ENCODE results near the gene ARHGEF7.

Gene ARHGEF7

DNA sequence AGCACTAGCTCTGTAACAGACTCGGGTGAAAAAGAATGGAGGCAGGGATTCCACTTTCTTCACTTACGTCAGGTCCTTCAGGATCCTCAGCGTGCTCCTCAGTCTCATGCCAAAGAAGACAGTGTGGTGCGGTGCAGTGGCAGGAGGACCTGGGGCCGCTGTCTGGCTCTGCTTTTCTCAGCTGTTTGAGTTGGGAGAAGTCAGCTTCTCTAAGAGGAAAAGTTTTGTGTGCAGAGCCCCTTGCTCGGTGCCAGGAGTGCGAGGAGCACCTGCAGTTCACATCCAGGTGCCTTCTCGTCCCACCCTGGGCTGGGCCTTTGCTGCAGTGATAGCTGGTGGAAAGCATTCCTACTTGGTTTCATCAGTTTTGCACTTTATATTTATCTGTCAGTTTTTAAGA lies 127.5 kb downstream of the ARHGEF7 start:
- no peak for DNase-seq (ENCODE audit: low read depth)
- TF ChIP-seq, protein P1, sequence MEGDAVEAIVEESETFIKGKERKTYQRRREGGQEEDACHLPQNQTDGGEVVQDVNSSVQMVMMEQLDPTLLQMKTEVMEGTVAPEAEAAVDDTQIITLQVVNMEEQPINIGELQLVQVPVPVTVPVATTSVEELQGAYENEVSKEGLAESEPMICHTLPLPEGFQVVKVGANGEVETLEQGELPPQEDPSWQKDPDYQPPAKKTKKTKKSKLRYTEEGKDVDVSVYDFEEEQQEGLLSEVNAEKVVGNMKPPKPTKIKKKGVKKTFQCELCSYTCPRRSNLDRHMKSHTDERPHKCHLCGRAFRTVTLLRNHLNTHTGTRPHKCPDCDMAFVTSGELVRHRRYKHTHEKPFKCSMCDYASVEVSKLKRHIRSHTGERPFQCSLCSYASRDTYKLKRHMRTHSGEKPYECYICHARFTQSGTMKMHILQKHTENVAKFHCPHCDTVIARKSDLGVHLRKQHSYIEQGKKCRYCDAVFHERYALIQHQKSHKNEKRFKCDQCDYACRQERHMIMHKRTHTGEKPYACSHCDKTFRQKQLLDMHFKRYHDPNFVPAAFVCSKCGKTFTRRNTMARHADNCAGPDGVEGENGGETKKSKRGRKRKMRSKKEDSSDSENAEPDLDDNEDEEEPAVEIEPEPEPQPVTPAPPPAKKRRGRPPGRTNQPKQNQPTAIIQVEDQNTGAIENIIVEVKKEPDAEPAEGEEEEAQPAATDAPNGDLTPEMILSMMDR (conservative IDR thresholded peaks at IDR 0.05; ENCODE audit: control insufficient read depth, insufficient read depth, low read depth, low read length) = no peak
- H3K4me3 ChIP-seq (ENCODE audit: control insufficient read depth, low read depth, low read length) = no peak overlapping the region

DNA sequence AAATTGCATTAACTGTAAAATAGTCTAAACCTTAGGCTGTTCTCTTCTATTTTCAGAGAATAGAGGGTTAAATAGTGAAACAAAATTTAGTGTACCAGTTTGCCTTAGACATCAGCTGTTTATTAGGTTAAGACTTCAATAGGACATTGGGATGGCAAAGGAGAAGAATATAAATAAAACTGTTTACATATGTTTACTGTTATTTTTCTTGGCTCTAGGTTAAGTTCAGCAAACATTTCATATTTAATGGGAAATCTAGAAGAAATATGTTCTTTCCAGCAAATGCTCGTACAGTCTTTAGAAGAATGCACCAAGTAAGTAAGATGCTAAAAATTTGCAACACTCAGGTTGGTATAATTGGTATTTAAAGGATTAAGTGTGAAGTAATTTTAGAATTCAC lies 128.9 kb downstream of the ARHGEF7 start:
- no peak overlapping the region for H3K4me3 ChIP-seq (ENCODE audit: control insufficient read depth, low read depth, low read length)
- DNase-seq (ENCODE audit: low read depth) = no peak
- TF ChIP-seq, protein P1 (conservative IDR thresholded peaks at IDR 0.05; ENCODE audit: control insufficient read depth, insufficient read depth, low read depth, low read length) = no peak

DNA sequence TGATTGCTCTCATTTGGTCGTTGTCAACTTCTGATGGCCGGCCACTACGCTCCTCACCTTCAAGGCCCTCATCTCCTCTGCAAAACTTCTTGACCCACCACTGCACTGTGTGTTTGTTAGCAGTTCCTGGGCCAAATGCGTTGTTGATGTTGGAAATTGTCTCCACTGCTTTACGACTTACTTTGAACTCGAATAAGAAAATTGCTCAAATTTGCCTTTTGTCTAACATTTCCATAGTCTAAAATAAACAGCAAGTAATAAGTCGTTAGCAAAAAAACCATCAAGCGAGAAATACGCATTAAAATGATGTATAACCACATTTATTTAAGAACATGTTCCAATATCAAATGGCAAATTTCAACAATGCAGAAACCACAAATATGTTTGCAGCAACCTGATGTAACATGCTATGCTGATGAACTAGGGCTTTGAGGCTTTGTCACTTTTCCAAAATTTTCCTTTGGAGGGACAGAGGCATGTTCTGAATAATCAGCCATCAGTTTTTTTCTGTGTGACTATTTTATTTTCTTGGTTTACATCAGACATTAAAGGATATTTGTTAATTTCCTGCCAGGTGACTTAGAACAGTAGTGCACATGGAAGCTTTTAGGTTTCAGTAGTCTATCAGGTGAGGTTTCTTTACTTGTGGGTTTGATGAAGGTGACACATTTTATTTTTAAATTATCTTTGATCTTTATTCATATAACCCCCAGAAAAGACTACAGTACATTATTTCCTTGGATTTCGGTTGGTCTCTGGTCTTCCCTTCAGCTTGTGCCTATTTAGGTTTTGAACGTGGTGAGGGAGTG lies 130.7 kb downstream of the ARHGEF7 start:
- TF ChIP-seq, protein P1 (conservative IDR thresholded peaks at IDR 0.05; ENCODE audit: control insufficient read depth, insufficient read depth, low read depth, low read length) = no peak
- H3K4me3 ChIP-seq (ENCODE audit: control insufficient read depth, low read depth, low read length) = no peak overlapping the region
- DNase-seq (ENCODE audit: low read depth) = peak; percentile 40

DNA sequence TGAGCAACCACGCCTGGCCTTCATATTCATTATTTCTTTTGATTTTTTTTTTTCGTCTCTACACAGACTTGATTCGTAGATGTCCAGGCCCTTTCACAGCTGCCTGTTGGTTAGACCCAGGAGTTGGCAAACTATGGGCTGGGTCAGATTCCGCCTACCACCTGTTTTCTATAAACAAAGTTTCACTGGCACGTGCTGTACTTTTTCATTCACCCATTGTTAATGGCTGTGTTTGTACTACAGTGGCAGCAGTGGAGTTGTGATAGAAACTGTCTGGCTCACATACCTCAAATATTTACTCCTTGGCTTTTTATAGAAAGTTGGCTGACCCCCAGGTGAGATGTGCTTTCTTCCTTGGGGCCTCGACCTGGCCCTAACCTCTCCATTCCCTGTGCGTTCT lies 132.4 kb downstream of the ARHGEF7 start:
- TF ChIP-seq, protein P1 (conservative IDR thresholded peaks at IDR 0.05; ENCODE audit: control insufficient read depth, insufficient read depth, low read depth, low read length) = no peak
- no peak overlapping the region for H3K4me3 ChIP-seq (ENCODE audit: control insufficient read depth, low read depth, low read length)
- DNase-seq (ENCODE audit: low read depth) = no peak

DNA sequence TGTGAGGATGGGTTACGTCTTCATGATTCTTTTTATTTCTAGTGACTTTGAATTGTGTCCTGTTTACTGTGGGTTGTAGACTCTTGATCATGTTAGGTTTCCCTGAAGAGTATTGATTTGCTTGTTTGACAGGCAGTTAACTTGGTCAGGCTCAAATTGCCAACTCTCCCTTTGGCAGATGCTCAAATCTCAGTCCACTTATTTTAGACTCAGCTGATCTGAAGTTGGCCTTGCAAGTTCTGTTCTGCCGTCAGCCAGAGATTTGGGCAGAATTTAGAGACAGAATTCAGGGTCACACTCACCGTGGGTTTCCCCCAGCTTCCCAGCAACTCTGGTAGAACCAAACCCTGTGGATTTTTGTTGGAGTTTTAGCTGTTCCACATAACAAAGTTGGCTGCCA lies 133.7 kb downstream of the ARHGEF7 start:
- no peak for DNase-seq (ENCODE audit: low read depth)
- TF ChIP-seq, protein P1 (conservative IDR thresholded peaks at IDR 0.05; ENCODE audit: control insufficient read depth, insufficient read depth, low read depth, low read length) = no peak
- H3K4me3 ChIP-seq (ENCODE audit: control insufficient read depth, low read depth, low read length) = no peak overlapping the region

DNA sequence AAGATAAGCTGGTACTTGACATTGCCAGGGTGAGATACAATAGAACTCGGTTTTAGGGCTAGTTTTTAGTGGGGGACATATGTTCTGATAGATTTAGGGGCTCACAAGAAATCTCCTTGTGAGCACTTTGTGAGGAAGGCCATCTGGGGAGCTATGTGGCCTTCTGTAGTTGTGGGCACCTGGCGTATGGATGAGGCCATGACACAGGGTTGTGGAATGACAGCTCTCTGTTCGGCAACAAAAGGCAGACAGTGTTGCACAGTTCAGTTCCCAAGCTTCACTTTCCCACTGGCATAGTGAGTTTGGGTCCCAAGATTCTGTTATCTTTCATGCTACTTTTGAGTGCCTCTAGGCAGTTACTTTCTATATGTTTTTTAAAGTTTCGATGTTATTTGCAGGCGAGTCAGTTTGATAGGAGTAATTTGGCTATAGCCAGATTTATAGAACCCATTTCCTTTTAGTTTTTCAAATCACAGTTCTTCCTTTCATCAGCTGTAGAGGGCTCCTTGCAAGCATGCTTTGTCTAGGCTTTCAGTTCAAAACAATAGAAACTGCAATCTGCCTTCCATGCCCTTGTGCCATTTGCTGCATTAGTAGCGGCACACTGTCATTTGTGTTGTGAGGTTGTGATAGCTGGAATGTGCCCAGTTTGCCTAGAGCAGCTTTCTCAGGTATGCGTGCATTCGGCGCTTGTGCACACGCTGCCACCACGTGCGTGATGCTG lies 134.7 kb downstream of the ARHGEF7 start:
- no peak for DNase-seq (ENCODE audit: low read depth)
- H3K4me3 ChIP-seq (ENCODE audit: control insufficient read depth, low read depth, low read length) = no peak overlapping the region
- TF ChIP-seq, protein P1 (conservative IDR thresholded peaks at IDR 0.05; ENCODE audit: control insufficient read depth, insufficient read depth, low read depth, low read length) = no peak
